GM21423 (cell line): Measurements from ENCODE around the gene SEC31A.
A peak's percentile ranks its signal among the peaks of the same experiment; 100 is the strongest.
"Not testable (repeated sequence)": the region's sequence is repeated elsewhere in the genome, so short reads cannot be mapped to it uniquely, and the experiment has no call there.

ENCODE experiments used
- ATAC-seq: cut with Tn5 transposase; IDR thresholded peaks from one replicate; pipeline ENCODE4 v1.9.1; 2021; ENCODE audit warnings: mild to moderate bottlenecking, moderate library complexity; ENCODE audit not compliant: unreplicated experiment

The SEC31A gene

GRCh38 chr4:82898322-82899243, 7.6 kb upstream of the SEC31A start:
- no peak for ATAC-seq

- no peak for ATAC-seq
Observed at GRCh38 chr4:82896755-82897154, 5.8 kb upstream of the SEC31A start.

- ATAC-seq, result no peak
Observed at GRCh38 chr4:82893942-82894341, 3.0 kb upstream of the SEC31A start.

- no peak for ATAC-seq
Observed at GRCh38 chr4:82892467-82892802, 1.5 kb upstream of the SEC31A start.

GRCh38 chr4:82891707-82892466, 934 bp upstream of the SEC31A start:
- ATAC-seq, result peak; percentile 4

GRCh38 chr4:82890528-82890900, 439 bp downstream of the SEC31A start:
- no peak for ATAC-seq

GRCh38 chr4:82889287-82889686, 1.7 kb downstream of the SEC31A start:
- ATAC-seq, result no peak

GRCh38 chr4:82886147-82886942, 4.6 kb downstream of the SEC31A start:
- ATAC-seq, result no peak

- no peak for ATAC-seq
Observed at GRCh38 chr4:82885410-82885809, 5.5 kb downstream of the SEC31A start.

- ATAC-seq, result no peak
Observed at GRCh38 chr4:82868572-82868971, 22.4 kb downstream of the SEC31A start.

- ATAC-seq, result no peak
Observed at GRCh38 chr4:82866706-82867385, 24.1 kb downstream of the SEC31A start.

- ATAC-seq, result not testable (repeated sequence)
Observed at GRCh38 chr4:82866033-82866432, 24.9 kb downstream of the SEC31A start.

- ATAC-seq, result no peak
Observed at GRCh38 chr4:82865592-82865991, 25.4 kb downstream of the SEC31A start.

GRCh38 chr4:82864336-82864979, 26.5 kb downstream of the SEC31A start:
- no peak for ATAC-seq

- no peak for ATAC-seq
Observed at GRCh38 chr4:82861529-82861928, 29.4 kb downstream of the SEC31A start.

GRCh38 chr4:82860487-82860886, 30.5 kb downstream of the SEC31A start:
- ATAC-seq, result not testable (repeated sequence)

GRCh38 chr4:82852751-82853285, 38.1 kb downstream of the SEC31A start:
- ATAC-seq, result no peak

- ATAC-seq, result no peak
Observed at GRCh38 chr4:82851885-82852750, 38.8 kb downstream of the SEC31A start.

GRCh38 chr4:82851318-82851717, 39.6 kb downstream of the SEC31A start:
- ATAC-seq, result no peak
